HUES48 (cell line): ENCODE results near the gene LCN1.
"Not testable (repeated sequence)": the region's sequence is repeated elsewhere in the genome, so short reads cannot be mapped to it uniquely, and the experiment has no call there.

Experiments
- H3K27ac ChIP-seq: one replicate; pipeline ENCODE4 v1.7.0; 2013; ENCODE audit warnings: low read depth, low read length, inconsistent platforms
- H3K27me3 ChIP-seq: 2 replicates; pipeline ENCODE4 v1.6.1; 2013; ENCODE audit warnings: mild to moderate bottlenecking, low read length; ENCODE audit not compliant: control insufficient read depth, insufficient read depth
- H3K36me3 ChIP-seq: 2 replicates; pipeline ENCODE4 v1.6.1; 2013; ENCODE audit warnings: low read length; ENCODE audit not compliant: control insufficient read depth, insufficient read depth
- H3K4me1 ChIP-seq: 2 replicates; pipeline ENCODE4 v1.6.1; 2013; ENCODE audit warnings: mild to moderate bottlenecking, low read length; ENCODE audit not compliant: control insufficient read depth, insufficient read depth
- H3K4me3 ChIP-seq: 2 replicates; pipeline ENCODE4 v1.5.1; 2013; ENCODE audit warnings: mild to moderate bottlenecking, low read depth, low read length
- H3K9ac ChIP-seq: 2 replicates; pipeline ENCODE4 v1.6.1; 2013; ENCODE audit warnings: mild to moderate bottlenecking, low read depth, low read length, moderate library complexity
- H3K9me3 ChIP-seq: 2 replicates; pipeline ENCODE4 v1.6.1; 2013; ENCODE audit warnings: low read length; ENCODE audit not compliant: control insufficient read depth, insufficient read depth

The LCN1 gene

DNA sequence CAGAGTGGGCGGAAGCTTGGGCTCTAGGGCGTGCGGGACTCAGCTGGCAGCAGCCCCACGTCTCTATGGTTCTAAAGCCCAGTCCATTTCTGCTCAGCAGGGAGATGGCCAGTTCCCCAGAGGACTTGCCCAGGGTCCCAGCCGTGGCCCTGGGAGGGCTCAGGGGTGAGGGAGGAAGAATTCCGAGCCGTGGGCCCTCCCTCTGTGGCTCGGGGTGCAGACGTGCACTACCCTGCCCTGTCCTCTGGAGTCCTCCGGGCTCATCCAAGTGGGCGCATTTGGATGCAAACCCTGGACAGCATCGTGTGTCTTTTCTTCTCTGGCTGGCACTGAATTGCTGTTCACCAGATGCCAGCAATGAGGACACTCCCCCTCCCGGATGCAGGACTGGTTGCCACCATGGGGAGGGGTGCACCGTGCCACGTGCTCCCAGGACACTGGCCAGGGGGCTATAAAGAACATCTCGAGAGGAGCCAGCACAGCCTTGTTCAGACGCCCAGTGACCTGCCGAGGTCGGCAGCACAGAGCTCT lies 24.5 kb downstream of the LCN1 start, which contains the start of gene OBP2A:
TSS of gene OBP2A (plus strand) at position 481 of the 531 bp plus-strand sequence. CDS start 55 bp downstream, outside the sequence.
- not testable (repeated sequence) for H3K9me3 ChIP-seq, H3K27me3 ChIP-seq, H3K9ac ChIP-seq, H3K36me3 ChIP-seq, H3K4me1 ChIP-seq, H3K4me3 ChIP-seq, H3K27ac ChIP-seq

DNA sequence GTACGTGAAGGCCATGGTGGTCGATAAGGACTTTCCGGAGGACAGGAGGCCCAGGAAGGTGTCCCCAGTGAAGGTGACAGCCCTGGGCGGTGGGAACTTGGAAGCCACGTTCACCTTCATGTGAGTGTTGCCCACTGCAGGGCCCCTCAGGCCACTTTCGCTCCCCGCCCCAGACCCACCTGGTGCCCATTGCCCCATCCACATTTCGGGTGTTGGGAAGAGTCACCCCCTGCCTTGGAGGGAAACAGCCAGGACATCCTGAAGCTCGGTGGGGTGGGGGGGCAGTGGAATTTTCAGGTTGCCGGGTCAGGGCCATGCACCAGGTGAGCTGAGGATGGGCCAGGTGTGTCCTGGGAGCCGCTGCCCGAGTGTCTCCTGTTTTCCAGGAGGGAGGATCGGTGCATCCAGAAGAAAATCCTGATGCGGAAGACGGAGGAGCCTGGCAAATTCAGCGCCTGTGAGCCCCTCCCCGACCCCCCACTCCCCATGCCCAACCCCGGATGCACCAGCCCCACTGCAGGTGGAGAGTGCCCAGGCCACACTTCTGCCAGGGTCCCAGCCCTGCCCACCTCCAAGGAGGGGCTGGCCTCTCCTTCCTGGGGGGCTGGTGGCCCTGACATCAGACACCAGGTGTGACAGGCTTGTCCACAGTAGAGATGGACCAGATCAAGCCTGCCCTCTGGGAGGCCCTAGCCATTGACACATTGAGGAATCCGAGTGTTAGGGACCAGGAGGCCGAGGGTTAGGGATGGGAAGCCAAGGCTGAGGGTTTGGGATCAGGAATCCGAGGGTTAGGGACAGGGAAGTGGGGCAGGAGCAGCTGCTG lies 25.8 kb downstream of the LCN1 start:
- H3K9me3 ChIP-seq, H3K27ac ChIP-seq, H3K27me3 ChIP-seq, H3K4me1 ChIP-seq, H3K9ac ChIP-seq, H3K36me3 ChIP-seq, H3K4me3 ChIP-seq: not testable (repeated sequence)

DNA sequence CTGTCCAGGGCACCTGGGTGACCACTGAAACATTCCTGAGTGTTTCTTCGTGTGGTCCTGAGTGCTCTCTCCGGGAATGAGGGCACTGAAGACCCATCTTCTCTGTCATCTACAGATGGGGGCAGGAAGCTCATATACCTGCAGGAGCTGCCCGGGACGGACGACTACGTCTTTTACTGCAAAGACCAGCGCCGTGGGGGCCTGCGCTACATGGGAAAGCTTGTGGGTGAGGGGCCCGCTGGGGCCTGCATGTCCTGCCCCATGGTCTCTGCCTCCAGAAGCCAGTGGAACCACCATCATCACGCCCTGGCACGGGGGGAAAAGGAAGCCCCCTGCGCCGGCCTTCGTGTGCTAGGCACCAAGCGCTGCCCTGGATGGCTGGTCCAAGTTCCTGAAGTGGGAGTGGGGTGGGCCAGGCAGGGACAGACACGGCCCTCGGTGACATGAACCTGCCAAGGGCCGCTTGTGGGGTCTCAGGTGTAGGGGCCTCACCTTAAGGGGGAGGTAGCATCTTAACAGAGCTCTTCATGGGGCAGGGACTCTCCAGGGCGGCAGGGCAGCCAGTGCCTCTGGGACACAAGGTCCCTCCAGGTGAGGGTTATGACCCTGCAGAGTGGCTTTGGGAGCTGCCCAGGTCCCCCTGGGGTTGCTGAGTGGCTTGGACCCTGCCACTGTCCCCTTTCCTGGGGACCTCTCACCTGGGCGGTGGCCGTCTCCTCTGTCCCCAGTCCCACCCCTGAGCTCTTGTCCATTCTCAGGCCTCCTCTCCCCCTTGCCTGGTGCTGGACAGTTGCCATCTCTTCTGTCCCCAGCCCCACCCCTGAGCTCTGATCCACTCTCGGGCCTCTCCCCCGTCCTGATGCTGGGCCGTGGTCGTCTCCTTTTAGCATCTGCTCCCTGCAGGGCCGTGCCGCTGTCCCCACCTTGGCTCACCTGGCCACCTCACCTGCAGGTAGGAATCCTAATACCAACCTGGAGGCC lies 26.8 kb downstream of the LCN1 start:
- no peaks in the 10 kb centered on the region for H3K4me1 ChIP-seq
- no peaks in the 10 kb centered on the region for H3K36me3 ChIP-seq
- no peaks in the 10 kb centered on the region for H3K27me3 ChIP-seq
- H3K4me3 ChIP-seq, result no peak overlapping the region
- no peak overlapping the region for H3K27ac ChIP-seq
- H3K9ac ChIP-seq, result no peak overlapping the region
- H3K9me3 ChIP-seq, result no peaks in the 10 kb centered on the region

DNA sequence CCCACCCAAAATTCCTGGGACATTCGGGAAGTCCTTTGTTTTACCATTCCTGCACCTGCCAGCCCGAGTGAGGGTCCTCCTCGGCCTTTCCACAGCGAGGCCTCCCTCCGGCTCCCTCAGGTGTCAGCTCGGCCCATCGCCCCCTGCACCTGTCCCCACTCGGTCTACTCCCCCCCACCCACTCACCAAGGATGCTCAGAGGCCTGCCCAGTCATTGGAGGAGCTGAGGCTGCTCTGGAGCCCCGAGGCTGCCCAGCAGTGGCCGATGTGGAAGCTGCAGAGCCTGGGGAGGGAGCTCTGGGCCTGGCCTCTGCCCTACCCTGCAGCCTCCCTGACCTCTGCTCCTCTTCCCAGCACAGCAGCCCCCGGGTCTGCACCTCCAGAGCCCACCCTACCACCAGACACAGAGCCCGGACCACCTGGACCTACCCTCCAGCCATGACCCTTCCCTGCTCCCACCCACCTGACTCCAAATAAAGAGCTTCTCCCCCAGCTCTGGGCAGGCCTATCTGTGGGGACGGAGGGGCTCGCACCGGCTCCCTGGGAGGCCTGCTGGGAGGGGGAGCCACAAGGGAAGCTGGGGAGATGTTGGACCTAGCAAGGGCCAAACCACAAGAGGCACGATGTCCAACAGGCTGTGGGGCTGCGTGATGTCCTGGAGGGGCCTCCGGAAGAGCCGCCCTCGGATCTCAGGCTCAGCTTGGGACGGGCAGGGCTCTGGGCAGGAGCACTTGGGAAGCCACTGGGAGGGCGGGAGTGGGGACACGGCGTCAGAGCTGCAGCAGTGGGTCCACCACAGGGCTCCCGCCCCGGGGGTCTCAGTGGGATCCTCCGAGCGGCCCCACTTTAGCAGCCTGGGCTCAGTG lies 28.5 kb downstream of the LCN1 start:
- not testable (repeated sequence) for H3K27me3 ChIP-seq

DNA sequence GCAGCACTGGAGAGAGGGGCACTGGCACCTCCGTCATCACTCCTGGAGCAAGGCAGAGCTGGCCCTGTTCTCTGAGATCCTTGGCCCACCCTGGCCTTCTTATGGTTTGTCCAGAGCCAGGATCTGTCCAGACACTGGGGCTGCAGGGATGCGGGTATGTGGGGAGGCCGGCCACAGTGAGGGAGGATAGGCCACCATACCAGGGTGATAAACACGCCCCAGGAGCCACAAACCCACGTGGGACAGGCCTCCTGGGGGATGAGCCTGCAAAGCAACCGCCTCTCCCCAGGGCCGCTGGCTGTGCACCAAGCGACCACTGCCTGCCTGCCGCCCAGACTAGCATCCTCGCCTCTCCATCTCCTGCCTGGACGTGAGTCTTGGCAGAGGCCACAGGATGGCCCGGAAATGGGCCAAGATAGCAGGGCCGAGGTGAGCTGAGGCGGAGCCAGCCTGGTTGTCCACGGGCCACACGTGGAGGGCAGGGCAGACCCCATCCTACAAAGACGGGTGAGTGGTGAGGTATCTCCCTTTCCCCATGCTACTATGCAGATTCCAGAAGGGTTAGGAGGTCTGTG lies 29.2 kb downstream of the LCN1 start:
- H3K27ac ChIP-seq, result no peak overlapping the region
- H3K9ac ChIP-seq, result no peak overlapping the region
- H3K27me3 ChIP-seq, result no peaks in the 10 kb centered on the region
- no peak overlapping the region for H3K4me3 ChIP-seq
- no peaks in the 10 kb centered on the region for H3K4me1 ChIP-seq
- no peaks in the 10 kb centered on the region for H3K9me3 ChIP-seq
- no peaks in the 10 kb centered on the region for H3K36me3 ChIP-seq

More for the DNA sequence above, 28.5 kb downstream of the LCN1 start:
- H3K4me1 ChIP-seq, H3K27ac ChIP-seq, H3K9me3 ChIP-seq, H3K4me3 ChIP-seq, H3K36me3 ChIP-seq, H3K9ac ChIP-seq: not testable (repeated sequence)

DNA sequence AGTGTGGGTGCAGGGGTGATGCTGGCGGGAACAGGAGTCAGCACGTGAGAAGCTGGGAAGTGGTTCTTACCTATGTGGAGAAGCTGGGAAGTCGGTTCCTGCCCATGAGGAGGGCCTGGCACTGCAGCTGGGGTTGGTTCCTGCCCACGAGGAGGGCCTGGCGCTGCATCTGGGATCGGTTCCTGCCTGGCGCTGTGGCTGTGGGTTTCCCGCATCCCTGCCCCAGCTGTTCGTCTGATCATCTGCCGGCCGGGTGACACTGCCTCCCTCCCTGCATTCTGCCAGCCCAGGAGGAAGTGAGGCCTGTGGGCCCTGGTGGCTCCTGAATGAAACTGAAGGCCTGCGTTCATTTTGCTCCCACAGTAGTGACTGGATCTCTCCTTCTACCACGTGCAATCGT lies 29.8 kb downstream of the LCN1 start:
- Histone ChIP-seq H3K36me3 (no peaks in the 10 kb centered on the region), H3K4me3 (no peak overlapping the region), H3K9ac (no peak overlapping the region), H3K9me3 (no peaks in the 10 kb centered on the region), H3K27ac (no peak overlapping the region), H3K27me3 (no peaks in the 10 kb centered on the region), H3K4me1 (no peaks in the 10 kb centered on the region)

DNA sequence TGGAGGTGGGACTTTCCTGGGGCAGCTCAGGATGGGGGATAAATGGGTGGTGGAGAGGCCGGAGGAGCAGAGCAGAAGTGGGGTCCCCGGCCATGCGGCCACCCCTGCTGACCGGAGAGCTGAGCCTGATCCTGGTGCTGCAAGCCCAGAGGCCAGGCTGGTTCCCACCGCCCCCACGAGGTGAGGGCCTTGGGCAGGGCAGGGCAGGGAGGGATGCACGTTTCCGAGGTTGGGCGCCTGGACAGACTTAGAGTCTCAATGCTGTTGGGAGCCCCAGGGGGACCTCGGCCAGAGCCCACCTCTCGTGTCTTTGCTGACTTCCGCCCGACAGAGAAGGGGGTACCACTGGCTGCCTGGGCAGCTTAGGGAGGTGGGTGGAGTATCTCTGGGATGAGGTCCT lies 30.2 kb downstream of the LCN1 start:
- Histone ChIP-seq H3K4me3 (no peak overlapping the region), H3K27me3 (no peaks in the 10 kb centered on the region), H3K36me3 (no peaks in the 10 kb centered on the region), H3K9ac (no peak overlapping the region), H3K4me1 (no peaks in the 10 kb centered on the region), H3K9me3 (no peaks in the 10 kb centered on the region), H3K27ac (no peak overlapping the region)

DNA sequence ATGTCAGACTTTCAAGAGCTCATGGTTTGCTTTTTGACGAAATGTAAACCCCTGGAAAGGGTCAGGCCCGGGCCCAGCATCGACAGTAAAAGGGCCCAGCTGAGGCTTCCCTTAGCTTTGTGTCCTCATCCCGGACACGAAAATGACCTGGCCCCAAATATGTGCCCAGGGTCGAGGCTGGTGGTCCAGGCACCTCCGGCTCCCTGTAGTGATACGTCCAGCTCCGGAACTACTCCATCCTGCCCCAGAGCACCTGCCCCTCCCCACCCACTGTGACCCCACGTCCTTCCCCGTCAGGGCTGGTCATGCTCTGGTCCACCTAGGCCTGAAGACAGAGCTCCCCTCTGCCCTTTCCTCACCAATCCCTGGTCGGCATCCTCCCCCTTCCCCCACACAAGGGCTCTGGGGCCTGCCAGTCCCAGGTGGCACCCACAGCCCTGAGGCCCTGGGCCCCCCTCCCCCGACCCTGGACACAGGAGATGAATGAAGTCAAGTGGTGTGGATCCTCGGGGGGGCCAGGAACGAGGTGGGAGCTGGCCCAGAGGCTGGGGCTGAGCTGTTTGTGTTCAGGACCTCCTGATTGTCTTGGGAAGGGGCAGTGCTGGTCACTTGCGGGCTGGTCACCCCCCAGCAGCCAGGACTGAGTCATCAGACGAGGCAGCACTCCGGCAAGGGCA lies 30.9 kb downstream of the LCN1 start:
- Histone ChIP-seq H3K4me1 (no peaks in the 10 kb centered on the region), H3K36me3 (no peaks in the 10 kb centered on the region), H3K9ac (no peak overlapping the region), H3K27ac (no peak overlapping the region), H3K27me3 (no peaks in the 10 kb centered on the region), H3K9me3 (no peaks in the 10 kb centered on the region), H3K4me3 (no peak overlapping the region)

DNA sequence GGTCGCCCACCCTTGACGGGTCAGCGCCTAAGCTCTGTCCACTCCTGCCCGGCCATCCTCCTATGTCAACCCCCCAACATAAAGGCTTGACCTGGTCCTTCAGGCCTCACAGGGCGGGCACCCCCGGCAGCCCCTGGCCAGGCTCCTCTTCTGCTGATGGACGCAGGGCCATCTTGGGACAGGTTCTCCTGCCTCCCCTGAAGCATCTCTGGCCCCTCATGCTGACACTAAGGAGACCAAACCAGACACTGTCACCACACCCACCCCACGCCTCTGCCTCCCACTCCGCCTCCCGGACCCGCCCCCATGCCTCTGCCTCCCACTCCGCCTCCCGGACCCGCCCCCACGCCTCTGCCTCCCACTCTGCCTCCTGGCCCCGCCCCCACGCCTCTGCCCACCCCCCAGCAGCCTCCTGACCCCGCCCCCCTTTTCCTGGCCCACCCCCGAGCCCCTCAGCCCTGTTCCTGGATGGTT lies 31.5 kb downstream of the LCN1 start:
- Histone ChIP-seq H3K9me3 (no peaks in the 10 kb centered on the region), H3K27me3 (no peaks in the 10 kb centered on the region), H3K4me3 (no peak overlapping the region)

DNA sequence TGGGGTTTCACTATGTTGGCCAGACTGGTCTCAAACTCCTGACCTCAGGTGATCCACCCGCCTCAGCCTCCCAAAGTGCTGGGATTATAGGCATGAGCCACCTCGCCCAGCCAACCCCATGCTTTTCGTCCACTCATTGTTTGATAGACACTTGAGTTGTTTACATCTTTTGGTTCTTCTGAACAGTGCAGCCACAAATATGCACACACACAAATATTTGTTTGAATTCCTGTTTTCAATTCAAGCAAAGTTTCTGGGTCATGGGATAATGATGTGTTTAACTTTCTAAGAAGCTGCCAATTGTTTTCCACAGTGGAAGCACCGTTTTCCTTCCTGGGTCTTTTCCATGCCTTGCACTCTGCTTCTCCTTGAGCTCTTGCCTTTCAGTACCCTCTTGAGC lies 33.5 kb downstream of the LCN1 start:
- Histone ChIP-seq H3K4me1 (no peaks in the 10 kb centered on the region), H3K27ac (no peak overlapping the region), H3K36me3 (no peaks in the 10 kb centered on the region), H3K4me3 (no peak overlapping the region), H3K27me3 (no peaks in the 10 kb centered on the region), H3K9me3 (no peaks in the 10 kb centered on the region), H3K9ac (no peak overlapping the region)

More for the DNA sequence above, 31.5 kb downstream of the LCN1 start:
- H3K36me3 ChIP-seq, result no peaks in the 10 kb centered on the region
- H3K27ac ChIP-seq, result no peak overlapping the region
- no peak overlapping the region for H3K9ac ChIP-seq
- no peaks in the 10 kb centered on the region for H3K4me1 ChIP-seq
